ENCODE measurements around the gene LRRN2.

LRRN2 gene

DNA sequence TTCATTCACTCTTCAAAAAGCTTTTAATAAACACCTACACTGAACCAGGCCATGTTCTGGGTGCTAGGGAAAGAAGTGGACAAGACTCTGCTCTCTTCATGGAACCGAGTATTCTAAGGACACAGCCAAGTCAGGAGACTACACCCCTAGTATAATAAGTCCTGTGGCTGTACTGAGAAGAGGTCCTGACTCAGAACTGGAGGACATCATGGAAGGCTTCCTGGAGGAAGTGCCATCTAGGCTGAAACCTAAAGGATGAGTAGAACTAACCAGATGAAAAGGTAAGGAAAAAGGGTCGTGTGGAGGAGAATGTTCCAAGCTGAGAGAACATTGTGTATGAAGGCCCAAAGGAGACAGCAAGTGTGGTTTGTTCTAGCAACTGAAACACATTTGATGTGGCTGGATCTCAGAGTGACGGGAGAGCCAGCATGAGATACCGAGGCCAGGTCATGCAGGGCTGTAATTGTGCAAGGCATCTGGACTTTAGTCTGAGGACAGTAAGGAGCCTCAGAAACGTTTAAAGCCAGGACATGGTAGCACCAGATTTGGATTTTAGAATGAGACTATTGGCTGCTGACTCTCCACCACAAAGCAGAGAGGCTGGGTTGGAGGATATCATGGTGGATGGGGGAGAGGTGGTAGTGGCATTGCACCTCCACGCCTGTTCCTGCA, 82.5 kb downstream of the LRRN2 start:
- Histone ChIP-seq H3K9me3 (ENCODE audit: control insufficient read depth, insufficient read depth, low read length) (no peaks in the 10 kb centered on the region), H3K27me3 (ENCODE audit: control insufficient read depth, insufficient read depth, low read length) (no peaks in the 10 kb centered on the region), H3K27ac (ENCODE audit: low read length) (no peak overlapping the region), H3K4me3 (ENCODE audit: low read length) (no peak overlapping the region), H3K36me3 (ENCODE audit: control insufficient read depth, insufficient read depth, low read length) (no peaks in the 10 kb centered on the region), H3K4me1 (ENCODE audit: control insufficient read depth, insufficient read depth, low read length) (peaks cover 3% of the 10 kb centered on the region; the same call in 1 of the 2 replicates)
- no peak for DNase-seq (ENCODE audit: low read depth, low spot score)
- WGBS (ENCODE audit: insufficient coverage, insufficient read length) = no CpG with 5 or more reads among the region's 6 CpGs

DNA sequence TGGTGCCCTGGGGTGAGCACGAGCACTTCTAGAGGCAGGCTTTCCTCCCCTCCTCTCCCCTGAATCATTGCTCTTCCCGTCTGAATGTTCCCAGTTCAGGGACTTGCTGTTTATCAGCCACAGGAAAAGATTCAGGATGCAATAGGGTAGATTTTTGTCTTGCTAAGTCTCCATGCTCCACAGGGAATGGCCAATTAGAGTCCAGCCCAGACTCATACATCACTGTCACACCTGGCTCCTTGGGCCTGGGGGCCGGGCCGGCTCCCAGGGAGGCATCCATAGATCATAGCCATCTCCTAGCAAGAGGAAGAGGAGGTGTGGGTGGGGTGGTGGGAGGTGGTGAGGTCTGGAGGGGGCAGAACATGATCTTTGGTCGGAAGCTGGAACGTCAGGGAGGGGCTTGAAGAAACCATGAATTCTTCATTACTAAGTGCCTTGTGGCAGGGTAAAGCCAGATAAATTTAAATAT, 83.4 kb downstream of the LRRN2 start:
- DNase-seq (ENCODE audit: low read depth, low spot score) = no peak
- H3K27ac ChIP-seq (ENCODE audit: low read length) = no peak overlapping the region
- no CpG with 5 or more reads among the region's 6 CpGs for WGBS (ENCODE audit: insufficient coverage, insufficient read length)

DNA sequence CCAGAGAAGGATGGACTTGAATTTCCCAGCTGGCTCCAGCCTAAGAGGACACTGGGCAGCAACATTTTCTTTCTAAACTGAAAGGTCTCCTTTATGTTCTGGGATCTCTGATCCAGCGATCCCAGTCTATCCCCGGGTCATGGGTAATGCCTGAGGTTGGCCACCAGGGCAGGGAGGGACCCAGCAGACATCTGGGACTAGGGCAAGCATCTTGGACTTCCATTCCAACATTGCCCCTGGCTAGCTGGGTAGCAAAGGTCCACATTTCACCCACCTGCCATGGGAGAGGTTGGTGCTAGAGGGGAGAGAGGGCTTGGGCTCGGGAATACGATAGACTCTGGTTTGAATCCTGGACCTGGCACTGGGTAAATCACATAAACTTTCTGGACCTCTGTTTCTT, 84.6 kb downstream of the LRRN2 start:
- Histone ChIP-seq H3K4me3 (ENCODE audit: low read length) (no peak overlapping the region), H3K4me1 (ENCODE audit: control insufficient read depth, insufficient read depth, low read length) (peaks cover 3% of the 10 kb centered on the region; the same call in 1 of the 2 replicates), H3K27ac (ENCODE audit: low read length) (no peak overlapping the region), H3K9me3 (ENCODE audit: control insufficient read depth, insufficient read depth, low read length) (no peaks in the 10 kb centered on the region), H3K27me3 (ENCODE audit: control insufficient read depth, insufficient read depth, low read length) (no peaks in the 10 kb centered on the region), H3K36me3 (ENCODE audit: control insufficient read depth, insufficient read depth, low read length) (no peaks in the 10 kb centered on the region)
- no peak for DNase-seq (ENCODE audit: low read depth, low spot score)
- WGBS (ENCODE audit: insufficient coverage, insufficient read length) = no CpG with 5 or more reads among the region's 4 CpGs

More for the DNA sequence above, 83.4 kb downstream of the LRRN2 start:
- Histone ChIP-seq H3K36me3 (ENCODE audit: control insufficient read depth, insufficient read depth, low read length) (no peaks in the 10 kb centered on the region), H3K4me1 (ENCODE audit: control insufficient read depth, insufficient read depth, low read length) (peaks cover 3% of the 10 kb centered on the region; the same call in 1 of the 2 replicates), H3K4me3 (ENCODE audit: low read length) (no peak overlapping the region), H3K27me3 (ENCODE audit: control insufficient read depth, insufficient read depth, low read length) (no peaks in the 10 kb centered on the region), H3K9me3 (ENCODE audit: control insufficient read depth, insufficient read depth, low read length) (no peaks in the 10 kb centered on the region)

DNA sequence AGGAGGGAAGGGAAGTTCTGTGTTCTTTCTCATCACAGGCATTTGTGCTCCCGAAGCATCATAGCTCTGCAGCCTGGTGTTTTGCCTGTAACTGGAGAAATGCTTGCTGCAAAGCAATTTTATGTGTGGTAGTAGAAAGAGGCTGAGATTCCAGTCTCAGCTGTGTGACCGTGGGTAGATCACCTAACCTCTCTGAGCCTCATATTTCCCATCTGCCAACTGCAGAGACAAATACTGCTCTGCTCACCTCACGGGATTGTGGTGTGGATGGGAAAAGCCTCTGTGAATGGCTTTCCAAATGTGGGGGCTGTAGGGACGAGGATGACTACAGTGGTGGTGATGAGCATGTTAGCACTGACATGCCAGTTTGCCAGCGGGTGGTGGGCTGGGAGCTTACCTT, 85.3 kb downstream of the LRRN2 start:
- no peaks in the 10 kb centered on the region for H3K9me3 ChIP-seq (ENCODE audit: control insufficient read depth, insufficient read depth, low read length)
- no peak overlapping the region for H3K4me3 ChIP-seq (ENCODE audit: low read length)
- H3K4me1 ChIP-seq (ENCODE audit: control insufficient read depth, insufficient read depth, low read length) = peaks cover 3% of the 10 kb centered on the region; the same call in 1 of the 2 replicates
- H3K27ac ChIP-seq (ENCODE audit: low read length) = no peak overlapping the region
- no CpG with 5 or more reads among the region's 5 CpGs for WGBS (ENCODE audit: insufficient coverage, insufficient read length)
- no peaks in the 10 kb centered on the region for H3K27me3 ChIP-seq (ENCODE audit: control insufficient read depth, insufficient read depth, low read length)
- H3K36me3 ChIP-seq (ENCODE audit: control insufficient read depth, insufficient read depth, low read length) = no peaks in the 10 kb centered on the region
- no peak for DNase-seq (ENCODE audit: low read depth, low spot score)

DNA sequence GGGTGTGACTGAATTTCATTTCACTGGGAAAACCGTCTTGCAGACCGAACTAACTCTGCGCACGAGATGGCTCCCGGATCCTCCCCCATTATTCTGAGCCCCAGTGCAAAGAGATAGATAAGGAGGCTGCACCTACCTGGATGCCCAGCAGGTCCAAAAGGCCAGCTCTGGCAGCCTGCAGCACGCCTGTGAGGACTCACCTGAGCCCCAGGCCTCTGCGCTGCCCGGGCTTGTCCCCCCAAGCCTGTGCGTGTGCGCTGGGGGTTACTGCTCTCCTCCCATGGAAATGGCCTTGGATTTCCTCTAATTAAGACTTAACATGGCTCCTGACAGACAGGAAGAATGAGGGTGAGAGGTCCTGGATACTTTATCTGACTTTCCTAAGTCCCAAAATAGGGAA, 85.9 kb downstream of the LRRN2 start:
- no CpG with 5 or more reads among the region's 10 CpGs for WGBS (ENCODE audit: insufficient coverage, insufficient read length)
- no peak for DNase-seq (ENCODE audit: low read depth, low spot score)
- H3K36me3 ChIP-seq (ENCODE audit: control insufficient read depth, insufficient read depth, low read length) = no peaks in the 10 kb centered on the region
- H3K4me3 ChIP-seq (ENCODE audit: low read length) = no peak overlapping the region
- peaks cover 3% of the 10 kb centered on the region; the same call in 1 of the 2 replicates for H3K4me1 ChIP-seq (ENCODE audit: control insufficient read depth, insufficient read depth, low read length)
- no peaks in the 10 kb centered on the region for H3K9me3 ChIP-seq (ENCODE audit: control insufficient read depth, insufficient read depth, low read length)
- H3K27me3 ChIP-seq (ENCODE audit: control insufficient read depth, insufficient read depth, low read length) = no peaks in the 10 kb centered on the region
- H3K27ac ChIP-seq (ENCODE audit: low read length) = no peak overlapping the region

DNA sequence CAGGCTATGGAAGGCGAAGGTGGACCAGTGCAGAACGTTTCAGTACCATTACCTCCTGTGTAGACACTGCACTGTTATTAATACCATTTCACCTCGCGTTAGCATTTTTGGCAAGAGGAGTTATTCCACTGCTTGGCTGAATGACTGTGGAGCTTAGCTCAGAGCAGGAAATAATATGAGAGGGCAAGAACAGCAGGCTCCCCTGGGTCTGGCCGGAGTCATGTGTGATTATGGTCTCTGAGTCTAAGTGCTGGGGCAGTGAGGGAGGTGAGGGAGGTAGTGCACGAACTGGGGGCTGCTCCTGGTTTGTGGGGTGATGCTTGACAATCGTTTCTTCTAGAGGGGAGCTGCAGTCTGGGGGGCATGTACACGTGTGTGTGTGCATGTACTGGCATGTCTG, 86.4 kb downstream of the LRRN2 start:
- no peak for DNase-seq (ENCODE audit: low read depth, low spot score)
- peaks cover 3% of the 10 kb centered on the region; the same call in 1 of the 2 replicates for H3K4me1 ChIP-seq (ENCODE audit: control insufficient read depth, insufficient read depth, low read length)
- no peak overlapping the region for H3K4me3 ChIP-seq (ENCODE audit: low read length)
- no peaks in the 10 kb centered on the region for H3K27me3 ChIP-seq (ENCODE audit: control insufficient read depth, insufficient read depth, low read length)
- no peaks in the 10 kb centered on the region for H3K36me3 ChIP-seq (ENCODE audit: control insufficient read depth, insufficient read depth, low read length)
- no peak overlapping the region for H3K27ac ChIP-seq (ENCODE audit: low read length)
- no CpG with 5 or more reads among the region's 8 CpGs for WGBS (ENCODE audit: insufficient coverage, insufficient read length)
- H3K9me3 ChIP-seq (ENCODE audit: control insufficient read depth, insufficient read depth, low read length) = no peaks in the 10 kb centered on the region

DNA sequence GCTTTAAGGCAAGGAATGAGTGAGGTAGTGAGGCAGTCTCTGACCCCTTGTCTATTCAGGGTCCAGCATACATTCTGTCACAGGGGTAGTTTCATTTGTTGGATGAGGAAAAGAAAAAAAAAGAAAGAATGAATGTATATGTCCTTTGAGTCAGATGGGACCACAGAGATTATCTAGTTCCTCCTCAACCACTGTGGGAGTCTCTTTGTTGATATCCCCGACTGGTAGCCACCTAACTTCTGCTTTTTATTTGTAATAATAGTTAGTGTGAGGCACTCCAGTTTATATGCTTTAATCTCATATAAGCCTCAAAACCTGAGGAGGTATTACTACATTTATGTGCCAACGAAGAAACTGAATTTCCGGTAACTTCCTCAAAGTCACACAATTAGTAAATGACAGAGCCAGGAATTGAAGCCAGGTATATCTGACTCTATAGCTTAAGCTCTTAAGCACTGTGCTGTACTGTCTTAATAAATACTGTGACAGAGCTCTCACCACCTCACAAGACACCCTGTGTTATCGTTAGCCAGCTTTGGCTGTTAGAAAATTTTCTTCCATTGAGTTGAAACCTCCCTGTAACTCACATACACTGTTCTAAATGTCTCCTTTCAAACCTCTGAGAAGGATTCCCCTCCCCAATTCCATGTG, 87.1 kb downstream of the LRRN2 start:
- no peak overlapping the region for H3K4me3 ChIP-seq (ENCODE audit: low read length)
- peaks cover 3% of the 10 kb centered on the region; the same call in 1 of the 2 replicates for H3K4me1 ChIP-seq (ENCODE audit: control insufficient read depth, insufficient read depth, low read length)
- no peaks in the 10 kb centered on the region for H3K27me3 ChIP-seq (ENCODE audit: control insufficient read depth, insufficient read depth, low read length)
- DNase-seq (ENCODE audit: low read depth, low spot score) = no peak
- H3K9me3 ChIP-seq (ENCODE audit: control insufficient read depth, insufficient read depth, low read length) = no peaks in the 10 kb centered on the region
- H3K36me3 ChIP-seq (ENCODE audit: control insufficient read depth, insufficient read depth, low read length) = no peaks in the 10 kb centered on the region
- WGBS (ENCODE audit: insufficient coverage, insufficient read length) = no CpG with 5 or more reads among the region's 4 CpGs
- no peak overlapping the region for H3K27ac ChIP-seq (ENCODE audit: low read length)

DNA sequence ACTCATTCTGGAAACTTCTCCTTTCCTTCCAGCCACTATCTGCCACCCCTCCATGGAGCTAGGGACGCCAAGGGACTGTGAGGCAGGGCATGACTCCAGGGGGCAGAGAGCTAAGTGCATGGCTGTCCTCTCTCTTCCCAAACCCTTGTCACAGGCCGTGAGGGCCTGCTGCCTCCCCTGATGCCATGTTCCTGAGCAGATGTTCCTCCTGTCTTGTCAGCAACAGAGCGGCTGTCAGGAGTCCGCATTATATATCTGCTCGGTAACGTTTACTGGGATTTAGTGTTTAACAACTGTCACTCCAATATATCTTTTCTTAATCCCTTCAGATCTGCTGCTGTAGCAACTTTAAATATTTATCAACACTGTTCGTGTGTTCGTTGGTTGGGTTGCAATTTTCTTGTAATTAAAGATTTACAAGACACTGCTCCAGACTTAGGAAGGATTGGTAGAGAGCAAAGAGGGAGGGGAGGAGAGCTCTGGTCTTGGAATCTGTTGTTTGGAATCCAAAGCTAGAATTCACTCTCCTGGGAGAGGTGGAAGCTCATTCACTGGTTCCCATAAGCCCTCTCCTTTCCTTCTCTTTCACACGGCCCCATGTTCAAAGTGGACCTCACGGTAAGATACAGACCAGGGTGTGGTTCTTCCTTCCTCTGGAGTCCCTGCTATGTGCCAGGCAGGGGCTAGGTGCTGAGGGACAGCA, 93.1 kb downstream of the LRRN2 start:
- Histone ChIP-seq H3K4me1 (ENCODE audit: control insufficient read depth, insufficient read depth, low read length) (no peaks in the 10 kb centered on the region), H3K27ac (ENCODE audit: low read length) (no peak overlapping the region), H3K4me3 (ENCODE audit: low read length) (no peak overlapping the region), H3K36me3 (ENCODE audit: control insufficient read depth, insufficient read depth, low read length) (no peaks in the 10 kb centered on the region), H3K9me3 (ENCODE audit: control insufficient read depth, insufficient read depth, low read length) (no peaks in the 10 kb centered on the region), H3K27me3 (ENCODE audit: control insufficient read depth, insufficient read depth, low read length) (no peaks in the 10 kb centered on the region)
- WGBS (ENCODE audit: insufficient coverage, insufficient read length) = no CpG with 5 or more reads among the region's 10 CpGs
- DNase-seq (ENCODE audit: low read depth, low spot score) = no peak

DNA sequence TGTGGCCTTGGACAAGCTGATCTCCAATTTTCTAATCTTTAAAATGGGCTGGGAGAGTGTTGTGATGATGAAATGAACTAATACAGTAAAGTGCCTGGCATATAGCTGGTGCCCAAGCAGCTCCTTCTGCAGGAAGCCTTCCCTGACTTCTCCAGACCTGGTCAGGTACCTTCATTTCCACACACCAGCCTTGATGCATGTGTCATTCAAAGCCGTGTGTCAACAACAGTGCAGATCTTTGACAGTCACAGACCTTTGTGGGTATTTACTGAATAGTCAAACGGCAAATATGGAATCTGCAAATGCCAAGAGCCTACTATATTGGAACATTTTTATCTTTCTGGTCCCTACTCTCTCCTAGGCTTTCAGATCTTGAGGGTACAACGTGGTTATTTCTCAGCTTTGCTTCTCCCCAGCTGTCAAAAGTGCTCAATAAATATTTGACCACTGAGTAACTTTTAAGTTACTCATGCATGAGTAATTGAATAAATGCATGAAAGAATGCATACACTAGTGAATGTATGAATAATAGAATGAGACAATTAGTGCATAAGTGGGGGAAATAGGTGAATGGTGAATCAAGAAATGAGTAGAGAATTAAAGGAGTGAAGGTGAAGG, 94.0 kb downstream of the LRRN2 start:
- H3K36me3 ChIP-seq (ENCODE audit: control insufficient read depth, insufficient read depth, low read length) = no peaks in the 10 kb centered on the region
- H3K9me3 ChIP-seq (ENCODE audit: control insufficient read depth, insufficient read depth, low read length) = no peaks in the 10 kb centered on the region
- no peak for DNase-seq (ENCODE audit: low read depth, low spot score)
- WGBS (ENCODE audit: insufficient coverage, insufficient read length) = no CpG with 5 or more reads among the region's 3 CpGs
- H3K27me3 ChIP-seq (ENCODE audit: control insufficient read depth, insufficient read depth, low read length) = no peaks in the 10 kb centered on the region
- H3K4me3 ChIP-seq (ENCODE audit: low read length) = no peak overlapping the region
- no peaks in the 10 kb centered on the region for H3K4me1 ChIP-seq (ENCODE audit: control insufficient read depth, insufficient read depth, low read length)
- H3K27ac ChIP-seq (ENCODE audit: low read length) = no peak overlapping the region

DNA sequence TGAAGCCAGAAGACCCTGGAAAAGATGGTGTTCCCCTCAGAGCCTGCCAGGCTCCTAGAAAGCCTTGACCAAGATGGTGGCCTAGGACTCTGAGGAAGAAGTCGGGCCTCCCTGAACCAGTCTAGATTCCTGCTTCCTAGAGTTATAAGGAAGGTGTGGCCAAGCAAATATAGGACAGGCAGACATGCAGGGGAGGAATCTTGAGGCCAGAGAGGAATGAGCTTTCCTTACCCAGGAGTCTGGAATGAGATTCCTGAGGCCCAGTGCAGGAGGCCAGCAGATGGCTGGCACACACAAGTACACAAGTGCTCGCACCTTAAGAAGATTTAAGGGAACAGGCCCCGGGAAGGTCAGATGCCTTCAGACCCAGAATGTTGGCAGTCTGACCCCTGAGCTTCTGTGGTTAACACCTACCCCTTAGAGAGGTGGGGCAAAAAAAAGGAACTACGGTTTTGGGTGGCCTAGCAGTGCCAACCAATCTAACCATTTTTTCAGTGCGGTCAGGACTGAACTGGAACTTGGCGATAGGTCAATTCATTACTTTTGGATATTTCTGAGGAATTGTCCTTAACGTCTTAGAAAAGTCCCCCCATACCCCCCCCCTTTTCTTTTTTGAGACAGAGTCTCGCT, 96.0 kb downstream of the LRRN2 start:
- Histone ChIP-seq H3K4me3 (ENCODE audit: low read length) (no peak overlapping the region), H3K4me1 (ENCODE audit: control insufficient read depth, insufficient read depth, low read length) (peaks cover 4% of the 10 kb centered on the region; the same call in 1 of the 2 replicates), H3K27me3 (ENCODE audit: control insufficient read depth, insufficient read depth, low read length) (no peaks in the 10 kb centered on the region), H3K9me3 (ENCODE audit: control insufficient read depth, insufficient read depth, low read length) (no peaks in the 10 kb centered on the region), H3K27ac (ENCODE audit: low read length) (no peak overlapping the region), H3K36me3 (ENCODE audit: control insufficient read depth, insufficient read depth, low read length) (no peaks in the 10 kb centered on the region)
- WGBS (ENCODE audit: insufficient coverage, insufficient read length) = no CpG with 5 or more reads among the region's 8 CpGs
- no peak for DNase-seq (ENCODE audit: low read depth, low spot score)

All from iPS DF 6.9 (cell line).